Measurements from ENCODE around the gene BCKDHA. TPM values are rescaled to one million over a fixed set of nuclear protein-coding genes. Genes with fewer than 3 reads are reported as not detected.

The BCKDHA gene
- total and polyA plus RNA-seq, 10 donors = 10.3 to 55.6 (median 29.1) TPM

DNA sequence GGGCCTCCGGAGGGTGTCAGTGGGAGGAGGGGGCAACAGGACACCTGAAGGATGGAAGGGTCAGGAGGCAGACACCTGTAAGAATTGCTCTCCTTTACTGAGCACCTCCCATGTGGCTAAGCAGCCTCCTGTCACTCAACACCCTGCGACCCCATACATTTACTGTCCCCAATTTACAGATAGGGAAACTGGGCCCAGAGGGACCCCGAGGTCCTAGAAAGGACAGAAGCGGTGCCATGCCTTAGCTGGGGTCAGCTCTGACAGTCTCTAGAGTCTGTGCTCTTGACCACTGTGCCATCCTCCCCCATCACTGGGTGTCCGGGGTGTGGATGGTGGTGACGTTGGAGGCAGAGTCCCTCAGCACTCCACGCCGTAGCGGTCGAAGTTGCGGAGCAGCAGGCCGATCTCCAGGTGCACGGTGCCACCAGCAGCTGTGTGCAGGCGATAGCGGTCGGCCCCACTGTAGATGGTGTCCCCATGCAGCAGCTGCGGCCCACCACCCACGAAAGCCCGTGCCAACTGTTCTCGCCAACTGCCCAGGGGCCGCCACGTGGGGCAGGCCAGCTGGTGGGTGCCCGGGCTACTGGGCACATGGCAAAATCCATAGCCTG, 43.2 kb upstream of the BCKDHA start:
- peak overlapping the region; percentile 90 to 98 (median 95) for H3K27ac ChIP-seq
- TF ChIP-seq POLR2AphosphoS5 (IDR thresholded peaks at IDR 0.05) (peak in 1 of 3 donors; percentile 19), POLR2A (IDR thresholded peaks at IDR 0.05) (no peak), CTCF (IDR thresholded peaks at IDR 0.05 in 8 of 11, conservative IDR thresholded peaks at IDR 0.05 in 3 of 11) (peak in 5 of 11 experiments; percentile 6 to 61 (median 25))
- H3K27me3 ChIP-seq (replicated peaks in 1 of 7) = no peaks in the 10 kb centered on the region
- peaks cover 36 to 85% (median 66%) of the 10 kb centered on the region in 6 donors for H3K4me1 ChIP-seq
- intact Hi-C loops (cut with DNase I; ENCODE audit: low total_unique reads) = no loop called here
- H3K4me3 ChIP-seq = peak overlapping the region in 4 of 8 donors; percentile 96 to 99 (median 98)
- peaks cover 0 to 1% (median 0%) of the 10 kb centered on the region in 6 donors for H3K36me3 ChIP-seq
- WGBS, 5 donors = 87 to 91% (median 91%) methylated on average over 10 to 23 of the region's 23 CpGs
- DNase-seq = peak; percentile 88
- no peaks in the 10 kb centered on the region for H3K9me3 ChIP-seq

DNA sequence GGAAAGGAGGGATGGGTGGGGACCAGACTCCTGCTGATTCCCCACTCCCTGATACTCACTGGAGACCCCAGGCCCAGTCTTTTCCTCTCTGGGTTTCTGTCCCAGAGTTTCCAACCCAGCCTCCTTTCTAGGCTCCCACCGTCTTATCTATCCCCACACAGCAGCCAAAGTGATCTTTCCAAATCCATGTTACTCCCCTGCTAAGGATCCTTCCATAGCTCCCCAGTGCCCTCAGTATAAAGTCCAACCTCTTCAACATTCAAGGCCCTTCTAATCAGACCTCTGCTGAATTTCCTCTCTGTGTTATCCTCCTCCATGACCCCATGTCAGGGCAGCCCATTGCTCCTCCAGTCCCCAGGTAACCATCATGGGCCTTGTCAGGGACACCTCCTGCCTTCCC, 42.6 kb upstream of the BCKDHA start:
- intact Hi-C loops (cut with DNase I; ENCODE audit: low total_unique reads) = loop anchor here (5.0 kb wide), 1 partner anchor 33 kb away; no protein-coding TSS in a partner anchor
- Histone ChIP-seq H3K27me3 (replicated peaks in 1 of 7) (no peaks in the 10 kb centered on the region), H3K4me3 (peak overlapping the region in 1 of 8 donors; percentile 99), H3K27ac (peak overlapping the region; percentile 20 to 98 (median 92)), H3K4me1 (peaks cover 31 to 79% (median 60%) of the 10 kb centered on the region in 6 donors), H3K9me3 (no peaks in the 10 kb centered on the region), H3K36me3 (no peaks in the 10 kb centered on the region)
- TF ChIP-seq POLR2A (IDR thresholded peaks at IDR 0.05) = no peak
- no peak for TF ChIP-seq CTCF (IDR thresholded peaks at IDR 0.05 in 8 of 11, conservative IDR thresholded peaks at IDR 0.05 in 3 of 11)
- TF ChIP-seq POLR2AphosphoS5 (IDR thresholded peaks at IDR 0.05) = no peak
- no peak for DNase-seq
- WGBS, 5 donors = 77 to 90% (median 85%) methylated on average over 1 of the region's 1 CpG

- peak; percentile 81 for DNase-seq
- intact Hi-C loops (cut with DNase I; ENCODE audit: low total_unique reads) = loop anchor here (5.0 kb wide), 1 partner anchor 34 kb away; no protein-coding TSS in a partner anchor
- TF ChIP-seq POLR2A (IDR thresholded peaks at IDR 0.05) (no peak), POLR2AphosphoS5 (IDR thresholded peaks at IDR 0.05) (no peak), CTCF (IDR thresholded peaks at IDR 0.05 in 8 of 11, conservative IDR thresholded peaks at IDR 0.05 in 3 of 11) (no peak)
- H3K36me3 ChIP-seq = peaks cover 0 to 3% (median 0%) of the 10 kb centered on the region in 6 donors
- peaks cover 24 to 75% (median 53%) of the 10 kb centered on the region in 6 donors for H3K4me1 ChIP-seq
- H3K27ac ChIP-seq = peak overlapping the region in 6 of 8 donors; percentile 44 to 98 (median 95)
- WGBS, 5 donors = 40 to 62% (median 59%) methylated on average over 3 of the region's 3 CpGs
- no peaks in the 10 kb centered on the region for H3K27me3 ChIP-seq (replicated peaks in 1 of 7)
- no peaks in the 10 kb centered on the region for H3K9me3 ChIP-seq
- H3K4me3 ChIP-seq = no peak overlapping the region
Measured at GRCh38 chr19:41355802-41356201, 41.8 kb upstream of the BCKDHA start.

DNA sequence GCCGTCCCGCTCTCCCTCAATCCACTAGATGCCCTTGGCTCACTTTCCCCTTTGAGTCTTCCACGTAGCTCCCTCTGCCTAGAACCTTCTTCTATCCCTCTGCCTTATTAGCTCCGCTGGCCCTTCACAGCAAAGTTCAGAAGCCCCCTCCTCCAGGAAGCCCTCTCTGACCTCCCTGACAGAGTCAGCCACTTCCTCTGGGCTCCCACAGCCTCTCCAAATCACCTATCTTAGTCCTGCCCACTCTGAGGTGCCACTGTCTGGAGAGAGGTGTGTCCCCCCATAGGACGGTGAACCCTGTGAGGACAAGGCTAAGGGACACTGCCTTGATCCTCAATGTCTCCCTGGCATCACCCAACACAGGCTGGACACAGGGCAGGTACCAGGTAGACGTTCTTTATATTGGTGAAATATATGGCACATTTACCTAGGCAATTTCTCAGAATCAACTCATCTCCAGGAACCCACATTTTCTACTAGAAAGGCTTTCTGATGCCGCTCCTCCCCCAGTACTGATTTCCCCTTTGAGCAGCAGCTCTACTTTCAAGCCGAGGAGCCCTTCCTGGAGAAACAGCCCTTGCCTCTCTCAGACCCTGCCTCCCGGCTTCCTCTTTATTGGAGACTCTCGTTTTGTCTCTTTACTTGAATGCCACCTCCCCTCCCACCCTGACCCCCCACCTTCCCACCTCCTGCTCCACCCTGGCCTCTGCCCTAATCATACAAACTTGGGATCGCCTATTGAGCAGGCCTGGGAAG, 40.5 kb upstream of the BCKDHA start:
- no peak for DNase-seq
- Histone ChIP-seq H3K9me3 (no peaks in the 10 kb centered on the region), H3K4me1 (peaks cover 23 to 68% (median 47%) of the 10 kb centered on the region in 6 donors), H3K27me3 (replicated peaks in 1 of 7) (no peaks in the 10 kb centered on the region), H3K27ac (peak overlapping the region in 7 of 8 donors; percentile 29 to 98 (median 63)), H3K4me3 (no peak overlapping the region), H3K36me3 (peaks cover 0 to 9% (median 0%) of the 10 kb centered on the region in 6 donors)
- 54 to 67% (median 59%) methylated on average over 11 of the region's 11 CpGs for WGBS, 5 donors
- intact Hi-C loops (cut with DNase I; ENCODE audit: low total_unique reads) = loop anchor here (5.0 kb wide), 1 partner anchor 35 kb away; no protein-coding TSS in a partner anchor
- no peak for TF ChIP-seq CTCF (IDR thresholded peaks at IDR 0.05 in 8 of 11, conservative IDR thresholded peaks at IDR 0.05 in 3 of 11)
- TF ChIP-seq POLR2A (IDR thresholded peaks at IDR 0.05) = no peak
- TF ChIP-seq POLR2AphosphoS5 (IDR thresholded peaks at IDR 0.05) = no peak

Measured in spleen (tissue), 11 donors.